ENCODE results near the gene IL21.

DNA sequence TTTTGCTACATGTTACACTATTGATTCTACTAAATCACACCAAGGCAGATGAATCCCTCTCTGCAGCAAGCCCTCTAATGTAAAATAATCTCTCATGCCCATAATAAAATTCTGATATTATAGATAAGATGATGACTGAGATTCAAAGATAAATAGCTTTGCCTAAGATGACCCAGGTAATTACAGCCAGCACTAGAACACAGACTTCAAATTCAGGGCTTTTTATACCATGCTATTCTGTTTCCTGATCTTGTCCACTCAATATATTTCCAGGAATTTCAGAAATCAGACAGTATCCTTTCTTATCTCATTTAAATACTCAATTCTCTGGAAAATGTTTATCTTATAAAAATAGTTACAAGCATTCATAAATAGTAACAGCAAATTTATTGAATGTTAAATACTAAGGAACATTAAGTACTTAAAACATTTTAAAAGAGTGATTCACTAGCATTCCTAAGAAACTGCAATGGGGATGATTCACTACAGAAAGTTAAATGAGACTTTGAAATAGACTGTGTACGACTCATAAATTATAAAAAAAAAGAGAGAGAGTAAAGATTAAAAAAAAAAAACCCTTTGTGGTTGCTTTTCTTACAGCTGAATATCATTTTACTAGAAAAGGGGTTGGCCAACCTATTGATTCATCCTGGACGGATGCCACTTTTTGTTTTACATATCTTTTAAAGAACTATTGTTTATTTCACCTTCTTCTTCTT, 45.8 kb upstream of the IL21 start:
- TF ChIP-seq, protein P1, sequence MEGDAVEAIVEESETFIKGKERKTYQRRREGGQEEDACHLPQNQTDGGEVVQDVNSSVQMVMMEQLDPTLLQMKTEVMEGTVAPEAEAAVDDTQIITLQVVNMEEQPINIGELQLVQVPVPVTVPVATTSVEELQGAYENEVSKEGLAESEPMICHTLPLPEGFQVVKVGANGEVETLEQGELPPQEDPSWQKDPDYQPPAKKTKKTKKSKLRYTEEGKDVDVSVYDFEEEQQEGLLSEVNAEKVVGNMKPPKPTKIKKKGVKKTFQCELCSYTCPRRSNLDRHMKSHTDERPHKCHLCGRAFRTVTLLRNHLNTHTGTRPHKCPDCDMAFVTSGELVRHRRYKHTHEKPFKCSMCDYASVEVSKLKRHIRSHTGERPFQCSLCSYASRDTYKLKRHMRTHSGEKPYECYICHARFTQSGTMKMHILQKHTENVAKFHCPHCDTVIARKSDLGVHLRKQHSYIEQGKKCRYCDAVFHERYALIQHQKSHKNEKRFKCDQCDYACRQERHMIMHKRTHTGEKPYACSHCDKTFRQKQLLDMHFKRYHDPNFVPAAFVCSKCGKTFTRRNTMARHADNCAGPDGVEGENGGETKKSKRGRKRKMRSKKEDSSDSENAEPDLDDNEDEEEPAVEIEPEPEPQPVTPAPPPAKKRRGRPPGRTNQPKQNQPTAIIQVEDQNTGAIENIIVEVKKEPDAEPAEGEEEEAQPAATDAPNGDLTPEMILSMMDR (conservative IDR thresholded peaks at IDR 0.05; ENCODE audit: low read length), result no peak
- no peak for TF ChIP-seq EZH2phosphoT487 (IDR thresholded peaks at IDR 0.05; ENCODE audit: borderline replicate concordance)
